Activated naive CD8-positive, alpha-beta T cell treated with anti-CD3 and anti-CD28 coated beads, Interleukin-2, amount 50 U/mL, for 16 hours (primary cell): ENCODE measurements around the gene CLDN4.
"Not testable (repeated sequence)": the region's sequence is repeated elsewhere in the genome, so short reads cannot be mapped to it uniquely, and the experiment has no call there.

Source experiments
- DNase-seq: peaks from one replicate; pipeline ENCODE4 v3.0.0-alpha.2; 2020; ENCODE audit warnings: low read depth, low spot score

CLDN4 gene

GRCh38 chr7:73823257-73823656 is 7.5 kb upstream of the CLDN4 start:
- no peak for DNase-seq

GRCh38 chr7:73823873-73824592 is 6.8 kb upstream of the CLDN4 start:
- DNase-seq = no peak

- no peak for DNase-seq
Observed at GRCh38 chr7:73824986-73825385, 5.8 kb upstream of the CLDN4 start.

DNA sequence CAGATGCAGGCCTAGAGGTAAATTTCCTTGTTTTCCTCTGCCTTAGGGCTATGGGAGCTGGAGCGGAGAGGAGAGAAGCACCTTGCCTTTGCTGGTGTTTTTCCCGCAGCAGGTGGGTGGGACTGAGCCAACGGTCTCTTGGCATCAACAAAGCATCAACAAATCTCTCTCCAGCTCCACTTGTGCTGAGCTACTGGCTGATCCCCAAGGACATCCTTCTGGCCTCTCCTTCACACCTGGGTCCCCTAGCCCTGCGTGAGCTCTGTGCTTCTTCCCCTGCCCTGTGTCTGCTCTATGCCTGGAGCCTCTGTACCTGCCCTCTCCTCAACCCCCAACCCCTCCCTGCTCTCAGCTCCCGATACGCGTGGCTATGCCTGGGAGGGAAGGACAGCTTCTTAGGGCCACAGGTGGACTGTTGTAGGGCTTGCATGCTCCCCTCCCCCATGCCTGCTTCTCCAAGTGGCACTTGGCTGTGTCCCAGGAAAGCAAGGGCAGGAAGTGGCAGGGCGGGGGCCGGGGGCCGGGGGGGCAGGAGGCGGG is 3.2 kb upstream of the CLDN4 start:
- no peak for DNase-seq

- DNase-seq = no peak
Observed at GRCh38 chr7:73828107-73828803, 2.5 kb upstream of the CLDN4 start.

DNA sequence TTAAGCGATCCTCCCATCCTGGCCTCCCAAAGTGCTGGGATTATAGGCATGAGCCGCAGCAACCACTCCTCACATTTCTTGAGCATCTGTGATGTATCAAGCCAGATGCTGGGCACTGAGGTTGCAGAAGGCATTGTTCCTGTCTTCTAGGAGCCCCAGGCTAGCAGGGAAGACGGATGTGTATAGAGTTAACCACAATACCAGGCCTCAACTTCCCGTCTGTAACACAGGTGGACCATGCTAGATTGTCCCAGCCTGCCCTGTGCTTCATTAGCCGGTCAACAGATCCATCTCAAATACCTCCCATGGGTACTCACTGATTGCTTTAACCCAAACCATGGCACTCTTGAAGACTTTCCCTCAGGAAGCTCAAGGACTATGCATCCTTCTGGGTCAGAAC is 1.8 kb upstream of the CLDN4 start:
- DNase-seq = no peak

- DNase-seq = no peak
Observed at GRCh38 chr7:73829505-73829904, 1.3 kb upstream of the CLDN4 start.

DNA sequence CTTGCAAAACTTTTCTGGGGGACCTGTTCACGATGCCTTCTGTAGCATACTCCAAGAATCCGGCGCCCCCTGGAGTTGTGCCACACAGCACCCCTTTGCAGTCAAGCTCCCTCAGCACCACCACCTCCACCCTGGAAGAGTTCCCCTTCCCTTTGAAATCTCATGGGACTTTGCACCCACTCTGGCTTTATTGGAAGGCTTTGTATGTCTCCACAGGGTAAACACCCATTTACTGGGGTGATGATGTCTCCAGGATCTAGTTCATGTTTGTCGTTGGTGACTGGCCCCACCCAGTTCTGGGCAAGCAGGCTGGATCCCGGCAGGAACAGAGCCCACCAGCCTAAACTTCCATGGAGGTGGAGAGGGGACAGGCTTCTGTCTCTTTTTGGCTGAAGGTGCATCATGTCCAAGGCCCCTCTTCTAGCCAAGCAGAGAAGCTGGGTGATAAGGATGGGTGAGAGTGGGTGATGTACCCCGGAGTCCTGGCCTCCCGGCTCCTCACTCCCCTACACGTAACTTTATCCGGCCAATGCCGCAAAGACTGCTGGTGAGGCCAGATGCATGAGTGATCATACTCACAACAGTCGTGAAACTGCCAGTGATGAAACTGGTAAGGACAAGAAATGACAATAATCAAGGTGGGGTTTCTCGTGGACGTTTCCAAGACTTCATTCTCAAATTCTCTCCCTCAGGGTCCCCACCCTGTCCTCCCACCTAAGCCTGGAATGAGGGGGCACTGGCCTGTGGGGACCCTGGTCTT is 695 bp upstream of the CLDN4 start:
- no peak for DNase-seq

DNA sequence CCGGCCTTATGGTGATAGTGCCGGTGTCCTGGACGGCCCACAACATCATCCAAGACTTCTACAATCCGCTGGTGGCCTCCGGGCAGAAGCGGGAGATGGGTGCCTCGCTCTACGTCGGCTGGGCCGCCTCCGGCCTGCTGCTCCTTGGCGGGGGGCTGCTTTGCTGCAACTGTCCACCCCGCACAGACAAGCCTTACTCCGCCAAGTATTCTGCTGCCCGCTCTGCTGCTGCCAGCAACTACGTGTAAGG is 713 bp downstream of the CLDN4 start:
- DNase-seq = no peak

DNA sequence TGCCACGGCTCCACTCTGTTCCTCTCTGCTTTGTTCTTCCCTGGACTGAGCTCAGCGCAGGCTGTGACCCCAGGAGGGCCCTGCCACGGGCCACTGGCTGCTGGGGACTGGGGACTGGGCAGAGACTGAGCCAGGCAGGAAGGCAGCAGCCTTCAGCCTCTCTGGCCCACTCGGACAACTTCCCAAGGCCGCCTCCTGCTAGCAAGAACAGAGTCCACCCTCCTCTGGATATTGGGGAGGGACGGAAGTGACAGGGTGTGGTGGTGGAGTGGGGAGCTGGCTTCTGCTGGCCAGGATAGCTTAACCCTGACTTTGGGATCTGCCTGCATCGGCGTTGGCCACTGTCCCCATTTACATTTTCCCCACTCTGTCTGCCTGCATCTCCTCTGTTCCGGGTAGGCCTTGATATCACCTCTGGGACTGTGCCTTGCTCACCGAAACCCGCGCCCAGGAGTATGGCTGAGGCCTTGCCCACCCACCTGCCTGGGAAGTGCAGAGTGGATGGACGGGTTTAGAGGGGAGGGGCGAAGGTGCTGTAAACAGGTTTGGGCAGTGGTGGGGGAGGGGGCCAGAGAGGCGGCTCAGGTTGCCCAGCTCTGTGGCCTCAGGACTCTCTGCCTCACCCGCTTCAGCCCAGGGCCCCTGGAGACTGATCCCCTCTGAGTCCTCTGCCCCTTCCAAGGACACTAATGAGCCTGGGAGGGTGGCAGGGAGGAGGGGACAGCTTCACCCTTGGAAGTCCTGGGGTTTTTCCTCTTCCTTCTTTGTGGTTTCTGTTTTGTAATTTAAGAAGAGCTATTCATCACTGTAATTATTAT is 1.2 kb downstream of the CLDN4 start:
- DNase-seq = no peak

- DNase-seq = no peak
Observed at GRCh38 chr7:73832806-73833205, 2.0 kb downstream of the CLDN4 start.

GRCh38 chr7:73833251-73833919 is 2.6 kb downstream of the CLDN4 start:
- no peak for DNase-seq

DNA sequence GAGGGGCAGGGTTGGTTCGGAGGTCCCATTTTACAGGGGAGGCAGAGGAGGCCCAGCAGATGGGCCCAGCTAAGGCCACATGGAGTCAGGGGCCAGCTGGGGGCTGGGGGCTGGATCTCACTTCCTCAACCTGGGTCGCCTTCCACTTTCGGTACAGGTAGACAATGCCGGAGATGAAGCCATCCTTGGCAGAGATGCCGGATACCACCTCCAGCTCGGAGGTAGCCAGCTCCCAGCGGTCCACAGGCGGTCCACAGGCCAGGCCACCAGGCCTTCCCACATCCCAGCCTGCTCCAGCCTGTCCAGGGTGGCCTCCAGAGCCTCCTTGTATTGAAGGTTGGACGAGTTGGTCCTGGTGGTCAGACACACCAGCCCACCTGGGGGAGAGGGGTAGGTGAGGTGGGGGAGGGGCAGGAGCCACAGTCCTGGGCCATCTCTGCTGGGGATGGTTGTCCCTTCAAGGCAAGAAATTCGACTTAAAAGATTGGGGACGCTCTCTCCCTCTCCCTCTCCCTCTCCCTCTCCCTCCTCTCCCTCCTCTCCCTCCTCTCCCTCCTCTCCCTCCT is 3.9 kb downstream of the CLDN4 start:
- DNase-seq = no peak

DNA sequence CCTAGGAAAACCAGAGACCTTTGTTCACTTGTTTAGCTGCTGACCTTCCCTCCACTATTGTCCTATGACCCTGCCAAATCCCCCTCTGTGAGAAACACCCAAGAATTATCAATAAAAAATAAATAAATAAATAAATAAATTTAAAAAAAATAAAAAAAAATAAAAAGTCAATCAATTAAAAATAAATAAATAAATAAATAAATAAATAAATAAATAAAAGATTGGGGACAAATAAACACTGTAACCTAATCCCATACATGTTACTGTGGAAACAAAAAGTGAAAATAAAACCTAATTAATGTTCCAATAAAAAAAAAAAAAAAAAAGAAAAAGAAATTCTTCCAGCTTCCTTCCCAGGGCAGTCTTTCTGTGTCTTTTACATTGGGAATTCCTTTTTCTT is 6.4 kb downstream of the CLDN4 start:
- not testable (repeated sequence) for DNase-seq

- DNase-seq = no peak
Observed at GRCh38 chr7:73838642-73839041, 7.8 kb downstream of the CLDN4 start.

DNA sequence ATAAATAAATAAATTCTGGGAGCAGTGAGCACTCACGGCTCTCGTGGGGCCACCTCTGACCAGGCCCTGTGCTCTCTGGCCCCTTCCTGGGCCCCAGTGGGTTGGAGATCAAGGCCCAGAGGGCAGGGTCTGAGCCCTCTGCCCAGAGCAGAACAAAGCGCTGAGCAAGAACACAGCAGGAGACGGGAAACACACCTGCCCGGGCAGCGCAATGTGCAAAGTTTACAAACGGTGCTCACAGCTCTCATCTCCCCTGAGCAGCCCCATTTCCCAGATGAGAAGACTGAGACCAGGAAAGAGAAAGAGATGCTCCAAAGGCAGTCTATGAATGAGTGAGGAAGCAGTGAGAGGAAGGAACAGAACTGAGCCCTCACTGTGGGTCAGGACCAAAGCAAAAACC is 8.5 kb downstream of the CLDN4 start:
- no peak for DNase-seq

DNA sequence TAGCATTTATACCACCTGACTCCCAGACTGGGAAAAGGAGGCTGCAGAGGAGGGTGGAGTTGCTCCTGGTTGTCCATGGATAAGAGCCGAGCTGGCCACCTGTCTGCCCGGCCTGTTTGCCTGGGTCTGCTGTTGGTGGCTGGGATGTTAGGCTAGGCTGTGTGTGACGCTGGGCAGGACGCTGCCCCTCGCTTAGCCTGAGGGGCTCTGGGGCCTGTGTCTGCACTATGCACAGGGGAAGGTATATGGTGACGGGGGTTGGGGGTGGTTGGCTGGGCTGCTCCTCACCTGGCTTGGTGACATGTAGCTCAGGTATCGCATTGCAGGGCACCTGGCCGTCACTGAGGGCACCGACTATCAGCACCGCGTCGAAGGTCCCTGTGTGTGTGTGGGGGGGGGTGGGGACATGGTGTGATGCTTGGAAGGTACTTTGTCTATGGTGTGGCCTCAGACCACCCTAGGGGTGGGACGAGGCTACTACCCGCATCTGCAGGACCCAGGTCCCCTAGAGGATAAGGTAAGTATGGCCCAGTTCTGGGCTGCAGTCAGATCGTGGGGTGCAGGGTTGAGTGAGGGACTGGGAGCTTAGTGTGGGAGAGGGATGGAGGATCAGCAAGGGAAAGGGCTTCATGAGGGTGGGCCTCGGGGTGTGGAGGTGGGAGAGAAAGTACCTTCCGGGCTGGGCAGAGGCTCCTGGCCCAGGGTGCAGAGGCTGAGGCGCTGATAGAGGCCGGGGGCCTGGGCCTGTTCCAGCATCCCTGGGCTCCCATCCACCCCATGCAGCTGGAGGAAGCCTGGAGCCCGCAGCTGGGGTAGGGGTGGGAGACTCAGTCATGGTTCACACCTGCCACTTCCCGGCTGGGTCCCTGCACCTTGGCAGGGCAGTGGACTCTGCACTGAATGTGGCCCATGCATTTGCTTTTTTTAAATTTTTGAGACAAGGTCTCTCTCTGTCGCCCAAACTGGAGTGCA is 9.2 kb downstream of the CLDN4 start:
- no peak for DNase-seq

- no peak for DNase-seq
Observed at GRCh38 chr7:73840715-73841379, 10.1 kb downstream of the CLDN4 start.

DNA sequence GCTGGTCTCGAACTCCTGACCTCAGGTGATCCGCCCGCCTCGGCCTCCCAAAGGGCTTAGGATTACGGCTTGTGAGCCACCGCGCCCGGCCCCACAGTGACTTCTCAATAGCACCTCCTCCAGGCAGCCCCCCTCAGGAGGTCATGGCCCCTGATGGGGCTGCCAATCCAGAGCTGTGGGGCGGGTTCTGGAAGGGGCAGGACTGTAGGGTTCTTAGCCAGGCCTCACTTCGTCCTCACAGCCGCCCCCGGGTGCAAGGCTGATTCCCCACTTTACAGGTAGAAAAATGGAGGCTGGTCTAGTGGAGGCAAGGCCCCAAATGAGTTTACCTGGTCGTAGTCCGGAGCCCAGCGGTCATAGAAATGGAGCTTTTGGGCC is 10.9 kb downstream of the CLDN4 start:
- DNase-seq = no peak
